Keratinocyte (primary cell): ENCODE data around the gene KRTAP9-6.

Experiments used
- CTCF ChIP-seq, 3 experiments: IDR thresholded peaks in 1 of 3; conservative IDR thresholded peaks in 1 of 3; optimal IDR thresholded peaks in 1 of 3; 2 replicates in 2 of 3; 3 replicates in 1 of 3; pipeline versions ENCODE3 to v1.5.1; 2011; ENCODE audit warnings: low read length in 3 of 3, mild to moderate bottlenecking in 3 of 3, moderate library complexity in 2 of 3, control low read depth in 1 of 3, inconsistent platforms in 1 of 3; ENCODE audit not compliant: insufficient read depth in 2 of 3; ENCODE audit errors: extremely low read depth in 1 of 3
- EZH2 ChIP-seq: IDR thresholded peaks from one replicate; pipeline ENCODE4 v1.6.1; 2012; ENCODE audit warnings: inconsistent platforms, mild to moderate bottlenecking, low read length, moderate library complexity

DNA sequence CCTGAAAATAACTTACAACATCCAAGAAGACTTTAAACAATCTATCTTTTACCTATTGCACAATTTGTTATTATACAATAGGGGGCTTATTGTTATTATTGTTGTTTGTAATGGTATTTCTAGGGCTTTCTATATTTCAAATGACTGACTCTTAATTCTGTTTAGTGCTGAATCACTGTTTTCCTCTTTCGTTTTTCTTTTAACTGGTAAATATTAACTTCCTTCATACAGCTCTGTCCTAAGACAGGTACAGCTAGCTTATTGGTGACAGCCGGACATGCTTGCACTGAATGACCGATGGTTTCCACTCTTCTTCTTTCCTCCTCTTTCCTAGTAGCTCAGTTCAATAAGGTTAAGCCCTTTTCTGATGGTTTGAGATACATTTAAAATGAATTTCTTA, 21.9 kb downstream of the KRTAP9-6 start:
- TF ChIP-seq CTCF (optimal IDR thresholded peaks at IDR 0.05 in 1 of 3, IDR thresholded peaks at IDR 0.05 in 1 of 3, conservative IDR thresholded peaks at IDR 0.05 in 1 of 3; ENCODE audit: extremely low read depth in 1 of 3, insufficient read depth in 2 of 3, low read length in 3 of 3) (no peak), EZH2 (no peak)
